Esophagus squamous epithelium (tissue), 5 donors: ENCODE measurements around the gene SKP1. TPM values are rescaled to one million over a fixed set of nuclear protein-coding genes. Genes with fewer than 3 reads are reported as not detected.

Source experiments
- DNase-seq: peaks from one replicate; lab custom pipeline; 2025; lab: John Stamatoyannopoulos, UW
- H3K27ac ChIP-seq, 4 donors: fragments of 200-600 bp; sonication (generic); one replicate each; pipeline ENCODE4 v1.5.1; 2016 to 2019; ENCODE audit warnings: mild to moderate bottlenecking in 1 of 4
- H3K27me3 ChIP-seq, 4 donors: fragments of 200-600 bp; sonication (generic); 1 replicate in 3 of 4; 2 replicates in 1 of 4; pipeline versions ENCODE4 v1.5.1 to v1.6.0; 2017 to 2021; ENCODE audit warnings: antibody characterized with exemption in 1 of 4
- H3K36me3 ChIP-seq, 3 donors: fragments of 200-600 bp; sonication (generic); one replicate each; pipeline ENCODE4 v1.5.1; 2016 to 2019
- H3K4me1 ChIP-seq, 3 donors: fragments of 200-600 bp; sonication (generic); one replicate each; pipeline ENCODE4 v1.5.1; 2017 to 2019
- H3K4me3 ChIP-seq, 4 donors: fragments of 200-600 bp; sonication (generic); 1 replicate in 3 of 4; 2 replicates in 1 of 4; pipeline ENCODE4 v1.5.1; 2016 to 2019; ENCODE audit warnings: mild to moderate bottlenecking in 2 of 4, moderate library complexity in 1 of 4
- H3K9me3 ChIP-seq, 3 donors: fragments of 200-600 bp; sonication (generic); one replicate each; pipeline ENCODE4 v1.5.1; 2016 to 2019
- POLR2A ChIP-seq, 4 donors: fragments of 450-650 bp; IDR thresholded peaks; one replicate each; pipeline ENCODE4 v1.6.1; 2017; ENCODE audit warnings: antibody characterized with exemption in 4 of 4, mild to moderate bottlenecking in 4 of 4, moderate library complexity in 3 of 4
- whole genome bisulfite sequencing, 2 donors: methylation state at CpG; one replicate each; pipeline ENCODE4 v1.1.5; 2018; 5-methylcytosine and 5-hydroxymethylcytosine counted together
- intact Hi-C: fragments of 100-400 bp; cut with DNase I; formaldehyde crosslinking; loops from one replicate; pipeline ENCODE4 v1.15.0; 2022
- total RNA-seq, 4 donors: library from RNA; depleted of rRNA; stranded (reverse); fragments of >200 nt; gene quantifications; one replicate each; pipeline ENCODE4 v1.1.0, GENCODE V29; 2016
- TF ChIP-seq, protein P1 (sequence below), 6 experiments: fragments of 450-650 bp in 4 of 6; fragments of 200-600 bp in 2 of 6; sonication (generic) in 2 of 6; IDR thresholded peaks; one replicate each; pipeline ENCODE4 v1.5.1; 2016 to 2019; ENCODE audit warnings: antibody characterized with exemption in 6 of 6, mild to moderate bottlenecking in 4 of 6, moderate library complexity in 4 of 6
- donor health status: DM: yes; HTN: yes; CAD: no.

The SKP1 gene
- total RNA-seq, 4 donors from 2014 or later: 159 to 260 (median 208) TPM

- H3K27me3 ChIP-seq: no peaks in the 10 kb centered on the region
- no peak overlapping the region for H3K4me3 ChIP-seq
- H3K4me1 ChIP-seq: peaks cover 6 to 67% (median 32%) of the 10 kb centered on the region in 3 donors
- TF ChIP-seq, protein P1, sequence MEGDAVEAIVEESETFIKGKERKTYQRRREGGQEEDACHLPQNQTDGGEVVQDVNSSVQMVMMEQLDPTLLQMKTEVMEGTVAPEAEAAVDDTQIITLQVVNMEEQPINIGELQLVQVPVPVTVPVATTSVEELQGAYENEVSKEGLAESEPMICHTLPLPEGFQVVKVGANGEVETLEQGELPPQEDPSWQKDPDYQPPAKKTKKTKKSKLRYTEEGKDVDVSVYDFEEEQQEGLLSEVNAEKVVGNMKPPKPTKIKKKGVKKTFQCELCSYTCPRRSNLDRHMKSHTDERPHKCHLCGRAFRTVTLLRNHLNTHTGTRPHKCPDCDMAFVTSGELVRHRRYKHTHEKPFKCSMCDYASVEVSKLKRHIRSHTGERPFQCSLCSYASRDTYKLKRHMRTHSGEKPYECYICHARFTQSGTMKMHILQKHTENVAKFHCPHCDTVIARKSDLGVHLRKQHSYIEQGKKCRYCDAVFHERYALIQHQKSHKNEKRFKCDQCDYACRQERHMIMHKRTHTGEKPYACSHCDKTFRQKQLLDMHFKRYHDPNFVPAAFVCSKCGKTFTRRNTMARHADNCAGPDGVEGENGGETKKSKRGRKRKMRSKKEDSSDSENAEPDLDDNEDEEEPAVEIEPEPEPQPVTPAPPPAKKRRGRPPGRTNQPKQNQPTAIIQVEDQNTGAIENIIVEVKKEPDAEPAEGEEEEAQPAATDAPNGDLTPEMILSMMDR (IDR thresholded peaks at IDR 0.05): no peak
- no peak for TF ChIP-seq POLR2A (IDR thresholded peaks at IDR 0.05)
- no peak for DNase-seq
- intact Hi-C loops: no loop called here
- H3K9me3 ChIP-seq: no peaks in the 10 kb centered on the region
- H3K36me3 ChIP-seq: peaks cover 0 to 4% (median 0%) of the 10 kb centered on the region in 3 donors
- 50% methylated on average over 1 of the region's 8 CpGs; no CpG with 5 or more reads in 1 of the 2 donors for WGBS, 2 donors
- H3K27ac ChIP-seq: peak overlapping the region in 3 of 4 donors; percentile 51 to 83 (median 60)
These were observed 52.3 kb downstream of the SKP1 start for GRCh38 chr5:134124289-134125038.

DNA sequence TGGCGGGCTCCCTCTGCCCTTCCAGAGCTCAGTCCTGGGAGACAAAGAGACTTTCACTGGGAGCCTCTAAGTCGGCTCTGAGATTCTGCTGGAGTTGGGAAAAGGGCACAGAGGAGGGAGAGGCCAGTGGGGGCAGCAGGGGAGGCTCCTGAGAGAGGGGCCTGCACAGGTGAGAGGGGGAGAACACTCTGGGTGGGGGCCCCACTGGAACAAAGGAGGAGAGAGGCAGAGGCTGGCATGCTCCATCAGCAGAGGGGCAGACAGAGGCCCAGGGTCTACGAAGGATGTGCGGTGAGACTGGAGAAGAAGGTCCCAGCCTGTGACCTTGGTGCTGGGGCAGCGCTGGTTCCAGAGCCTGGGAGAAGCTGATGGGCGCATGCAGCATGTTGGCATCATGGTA is 53.4 kb downstream of the SKP1 start:
- intact Hi-C loops: no loop called here
- 93 to 98% methylated on average over 4 of the region's 6 CpGs for WGBS, 2 donors
- peaks cover 6 to 56% (median 27%) of the 10 kb centered on the region in 3 donors for H3K4me1 ChIP-seq
- no peak for DNase-seq
- H3K36me3 ChIP-seq: no peaks in the 10 kb centered on the region
- no peaks in the 10 kb centered on the region for H3K9me3 ChIP-seq
- H3K27ac ChIP-seq: no peak overlapping the region
- no peaks in the 10 kb centered on the region for H3K27me3 ChIP-seq
- no peak overlapping the region for H3K4me3 ChIP-seq
- TF ChIP-seq POLR2A (IDR thresholded peaks at IDR 0.05): no peak
- TF ChIP-seq, protein P1 (IDR thresholded peaks at IDR 0.05): no peak

DNA sequence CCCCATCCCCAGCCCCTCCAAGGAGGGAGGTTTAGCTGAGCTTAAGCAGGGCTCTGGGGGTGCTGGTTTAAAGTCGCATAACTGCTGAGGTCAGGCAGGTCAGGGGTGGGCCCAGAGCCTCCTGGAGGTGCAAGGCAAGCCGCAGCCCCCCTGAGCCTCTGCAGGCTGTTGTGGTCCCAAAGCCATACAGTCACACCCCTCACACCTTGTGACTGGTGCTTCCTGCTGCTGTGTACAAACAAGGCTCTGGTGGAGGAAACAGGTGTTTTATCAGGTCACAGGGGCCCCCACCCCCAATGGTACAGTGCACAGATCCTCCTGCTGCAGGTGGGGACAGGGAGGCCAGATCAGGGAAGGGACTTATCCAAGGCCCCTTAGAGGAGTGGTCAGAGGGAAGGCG is 54.2 kb downstream of the SKP1 start:
- no peak overlapping the region for H3K27ac ChIP-seq
- TF ChIP-seq, protein P1 (IDR thresholded peaks at IDR 0.05): no peak
- peak in 1 of 4 donors; percentile 21 for TF ChIP-seq POLR2A (IDR thresholded peaks at IDR 0.05)
- H3K27me3 ChIP-seq: no peaks in the 10 kb centered on the region
- no peaks in the 10 kb centered on the region for H3K9me3 ChIP-seq
- H3K36me3 ChIP-seq: no peaks in the 10 kb centered on the region
- intact Hi-C loops: no loop called here
- 73 to 80% methylated on average over 1 to 2 of the region's 3 CpGs for WGBS, 2 donors
- DNase-seq: no peak
- H3K4me1 ChIP-seq: peaks cover 6 to 48% (median 18%) of the 10 kb centered on the region in 3 donors
- no peak overlapping the region for H3K4me3 ChIP-seq

GRCh38 chr5:134120386-134121138 is 56.2 kb downstream of the SKP1 start:
- Histone ChIP-seq H3K27me3 (no peaks in the 10 kb centered on the region), H3K4me3 (no peak overlapping the region), H3K9me3 (no peaks in the 10 kb centered on the region), H3K36me3 (no peaks in the 10 kb centered on the region), H3K27ac (no peak overlapping the region), H3K4me1 (peaks cover 4 to 34% (median 13%) of the 10 kb centered on the region in 3 donors)
- intact Hi-C loops: no loop called here
- no peak for DNase-seq
- 88 to 100% methylated on average over 9 to 11 of the region's 17 CpGs for whole genome bisulfite sequencing, 2 donors
- TF ChIP-seq, protein P1 (IDR thresholded peaks at IDR 0.05): no peak
- TF ChIP-seq POLR2A (IDR thresholded peaks at IDR 0.05): no peak

GRCh38 chr5:134119720-134120119 is 57.0 kb downstream of the SKP1 start:
- Histone ChIP-seq H3K4me1 (peaks cover 5 to 31% (median 7%) of the 10 kb centered on the region in 3 donors), H3K9me3 (no peaks in the 10 kb centered on the region), H3K27me3 (no peaks in the 10 kb centered on the region), H3K4me3 (no peak overlapping the region), H3K36me3 (no peaks in the 10 kb centered on the region), H3K27ac (no peak overlapping the region)
- TF ChIP-seq, protein P1 (IDR thresholded peaks at IDR 0.05): no peak
- TF ChIP-seq POLR2A (IDR thresholded peaks at IDR 0.05): no peak
- no peak for DNase-seq
- 85 to 95% methylated on average over 4 of the region's 12 CpGs for WGBS, 2 donors
- intact Hi-C loops: no loop called here
